HFFc6 (cell line): ENCODE data around the gene PCSK6. TPM values are rescaled to one million over a fixed set of nuclear protein-coding genes. Genes with fewer than 3 reads are reported as not detected.

Experiments
- DNase-seq: peaks from one replicate; pipeline ENCODE4 v3.0.0-alpha.2; 2018
- H3K27ac Mint-ChIP-seq: 2 replicates; pipeline ENCODE4 v1.8.0; 2020; ENCODE audit warnings: mild to moderate bottlenecking, mixed read lengths
- H3K27me3 Mint-ChIP-seq: 2 replicates; pipeline ENCODE4 v1.8.0; 2021; ENCODE audit warnings: mild to moderate bottlenecking, moderate library complexity, mixed read lengths; ENCODE audit not compliant: insufficient read depth
- H3K36me3 Mint-ChIP-seq: 2 replicates; pipeline ENCODE4 v1.8.0; 2021; ENCODE audit warnings: low read depth, mixed read lengths
- H3K4me1 Mint-ChIP-seq: 2 replicates; pipeline ENCODE4 v1.8.0; 2020; ENCODE audit warnings: low read depth, mixed read lengths
- H3K4me3 Mint-ChIP-seq: 2 replicates; pipeline ENCODE4 v1.8.0; 2020; ENCODE audit warnings: mild to moderate bottlenecking, moderate library complexity, mixed read lengths
- H3K9me3 Mint-ChIP-seq: 2 replicates; pipeline ENCODE4 v1.8.0; 2020; ENCODE audit warnings: mild to moderate bottlenecking, mixed read lengths
- total RNA-seq, 6 experiments: library from RNA; stranded (reverse); fragmentation: NEBNext Ultra II Directional; extraction: Animal tissue kit (Norgen Biotek cat#: 25700); gene quantifications; 2 replicates in 1 of 6; 3 replicates in 5 of 6; pipeline ENCODE4 v1.2.3, GENCODE V29; 2021
- TF ChIP-seq, protein P1 (sequence below): fragments of 200-600 bp; sonication (generic); IDR thresholded peaks from 2 replicates; pipeline ENCODE4 v1.5.0; 2021; ENCODE audit warnings: antibody characterized with exemption, mild to moderate bottlenecking

PCSK6 gene
- total RNA-seq, 6 experiments from 2014 or later: not detected

DNA sequence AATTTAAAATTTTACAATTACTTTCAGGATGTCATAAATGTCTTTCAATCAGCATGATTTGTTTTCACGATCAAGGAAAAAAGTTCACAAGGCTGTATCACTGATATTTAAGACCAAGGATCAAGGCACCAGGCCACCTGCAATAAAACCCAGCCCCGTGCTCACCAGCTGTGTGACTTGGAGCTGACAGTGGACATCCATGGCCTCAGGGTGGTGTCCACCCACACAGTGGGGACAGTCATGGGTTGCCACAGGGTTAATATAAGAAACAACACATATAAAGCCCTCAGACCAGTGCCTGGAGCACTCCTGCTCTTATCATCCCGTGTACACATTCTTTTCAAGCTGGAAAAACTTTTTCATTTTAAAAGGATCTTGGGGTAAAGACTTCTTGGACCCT lies 56.5 kb downstream of the PCSK6 start:
- peaks cover 2% of the 10 kb centered on the region; the same call in 1 of the 2 replicates for H3K4me1 Mint-ChIP-seq
- TF ChIP-seq, protein P1, sequence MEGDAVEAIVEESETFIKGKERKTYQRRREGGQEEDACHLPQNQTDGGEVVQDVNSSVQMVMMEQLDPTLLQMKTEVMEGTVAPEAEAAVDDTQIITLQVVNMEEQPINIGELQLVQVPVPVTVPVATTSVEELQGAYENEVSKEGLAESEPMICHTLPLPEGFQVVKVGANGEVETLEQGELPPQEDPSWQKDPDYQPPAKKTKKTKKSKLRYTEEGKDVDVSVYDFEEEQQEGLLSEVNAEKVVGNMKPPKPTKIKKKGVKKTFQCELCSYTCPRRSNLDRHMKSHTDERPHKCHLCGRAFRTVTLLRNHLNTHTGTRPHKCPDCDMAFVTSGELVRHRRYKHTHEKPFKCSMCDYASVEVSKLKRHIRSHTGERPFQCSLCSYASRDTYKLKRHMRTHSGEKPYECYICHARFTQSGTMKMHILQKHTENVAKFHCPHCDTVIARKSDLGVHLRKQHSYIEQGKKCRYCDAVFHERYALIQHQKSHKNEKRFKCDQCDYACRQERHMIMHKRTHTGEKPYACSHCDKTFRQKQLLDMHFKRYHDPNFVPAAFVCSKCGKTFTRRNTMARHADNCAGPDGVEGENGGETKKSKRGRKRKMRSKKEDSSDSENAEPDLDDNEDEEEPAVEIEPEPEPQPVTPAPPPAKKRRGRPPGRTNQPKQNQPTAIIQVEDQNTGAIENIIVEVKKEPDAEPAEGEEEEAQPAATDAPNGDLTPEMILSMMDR: no peak
- peaks cover 39% of the 10 kb centered on the region for H3K27me3 Mint-ChIP-seq
- DNase-seq: no peak
- H3K9me3 Mint-ChIP-seq: no peaks in the 10 kb centered on the region
- H3K27ac Mint-ChIP-seq: no peak overlapping the region
- H3K36me3 Mint-ChIP-seq: no peaks in the 10 kb centered on the region
- H3K4me3 Mint-ChIP-seq: no peak overlapping the region

DNA sequence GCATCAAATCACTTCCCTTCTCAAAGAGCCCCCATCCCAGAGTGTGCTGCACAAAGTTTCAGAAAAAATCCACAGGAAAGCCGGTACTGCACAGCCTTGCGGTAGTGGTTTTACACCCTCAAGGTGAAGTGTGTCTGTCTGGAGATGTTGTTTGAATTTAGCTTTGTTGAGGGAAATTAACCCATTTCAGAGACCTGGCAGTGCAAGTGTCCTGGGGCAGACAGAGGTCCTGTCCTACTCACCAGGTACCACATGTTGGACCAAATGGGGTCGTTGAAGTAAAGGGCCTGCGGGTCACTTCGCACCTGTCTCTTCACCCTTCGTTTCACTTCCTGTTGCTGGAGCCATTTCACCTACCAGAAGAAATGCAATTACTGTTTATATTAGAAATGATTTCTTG lies 57.8 kb downstream of the PCSK6 start:
- H3K9me3 Mint-ChIP-seq: no peaks in the 10 kb centered on the region
- DNase-seq: no peak
- TF ChIP-seq, protein P1: no peak
- H3K4me1 Mint-ChIP-seq: no peaks in the 10 kb centered on the region
- H3K27ac Mint-ChIP-seq: no peak overlapping the region
- no peaks in the 10 kb centered on the region for H3K36me3 Mint-ChIP-seq
- H3K27me3 Mint-ChIP-seq: peaks cover 49% of the 10 kb centered on the region
- H3K4me3 Mint-ChIP-seq: no peak overlapping the region

GRCh38 chr15:101431301-101431700 lies 58.2 kb downstream of the PCSK6 start:
- Mint-ChIP-seq H3K27me3 (peaks cover 49% of the 10 kb centered on the region), H3K4me1 (no peaks in the 10 kb centered on the region), H3K9me3 (no peaks in the 10 kb centered on the region), H3K36me3 (no peaks in the 10 kb centered on the region), H3K27ac (no peak overlapping the region), H3K4me3 (no peak overlapping the region)
- no peak for DNase-seq
- TF ChIP-seq, protein P1: no peak

GRCh38 chr15:101429646-101430045 lies 59.9 kb downstream of the PCSK6 start:
- Mint-ChIP-seq H3K27ac (no peak overlapping the region), H3K36me3 (no peaks in the 10 kb centered on the region), H3K9me3 (no peaks in the 10 kb centered on the region), H3K27me3 (peaks cover 44% of the 10 kb centered on the region), H3K4me3 (no peak overlapping the region), H3K4me1 (no peaks in the 10 kb centered on the region)
- DNase-seq: no peak
- TF ChIP-seq, protein P1: no peak

DNA sequence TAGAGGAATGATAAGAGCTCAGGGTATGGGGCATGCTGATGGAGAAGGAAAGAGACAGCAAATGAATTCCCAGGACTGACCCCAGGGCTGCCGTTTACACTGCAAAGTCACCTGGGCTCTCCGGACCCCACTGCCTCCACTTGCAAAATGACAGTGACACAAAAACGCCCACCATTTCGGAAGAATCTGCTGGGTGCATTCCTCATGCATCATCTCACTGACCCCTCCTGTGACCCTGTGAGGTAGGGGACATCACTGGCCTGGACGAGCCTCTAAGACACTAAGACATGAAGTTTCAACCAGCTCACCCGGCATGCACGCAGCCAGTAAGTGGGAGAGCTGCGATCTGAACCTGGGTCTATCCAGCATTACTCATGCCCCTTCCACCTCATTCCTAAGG lies 60.3 kb downstream of the PCSK6 start:
- no peak overlapping the region for H3K4me3 Mint-ChIP-seq
- DNase-seq: no peak
- H3K27ac Mint-ChIP-seq: no peak overlapping the region
- no peaks in the 10 kb centered on the region for H3K4me1 Mint-ChIP-seq
- peaks cover 43% of the 10 kb centered on the region for H3K27me3 Mint-ChIP-seq
- no peaks in the 10 kb centered on the region for H3K36me3 Mint-ChIP-seq
- no peaks in the 10 kb centered on the region for H3K9me3 Mint-ChIP-seq
- TF ChIP-seq, protein P1: no peak

DNA sequence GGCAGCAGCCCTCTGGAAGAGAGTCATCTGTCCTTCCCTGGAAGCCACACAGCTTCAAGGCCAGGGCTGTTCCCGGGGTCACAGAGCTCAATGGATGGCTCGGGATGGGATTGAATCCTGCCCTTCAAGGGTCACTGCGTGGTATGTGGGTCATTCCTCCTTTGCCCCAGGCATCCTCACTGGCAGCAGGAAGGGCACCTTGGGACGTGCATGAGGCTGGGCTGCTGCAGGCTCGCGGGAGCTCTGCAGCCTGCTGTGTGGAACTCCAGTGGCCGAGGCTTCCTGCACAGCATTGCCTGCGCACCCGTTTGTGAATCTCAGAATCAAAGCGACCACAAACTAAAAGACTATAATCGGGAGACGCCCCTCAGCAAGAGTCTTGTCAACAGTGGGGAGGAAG lies 60.7 kb downstream of the PCSK6 start:
- no peak overlapping the region for H3K27ac Mint-ChIP-seq
- no peak for DNase-seq
- TF ChIP-seq, protein P1: no peak
- H3K27me3 Mint-ChIP-seq: peaks cover 41% of the 10 kb centered on the region
- H3K36me3 Mint-ChIP-seq: no peaks in the 10 kb centered on the region
- no peaks in the 10 kb centered on the region for H3K4me1 Mint-ChIP-seq
- no peaks in the 10 kb centered on the region for H3K9me3 Mint-ChIP-seq
- no peak overlapping the region for H3K4me3 Mint-ChIP-seq
